ENCODE results near the gene EIF2B4. TPM values are rescaled to one million over a fixed set of nuclear protein-coding genes. Genes with fewer than 3 reads are reported as not detected.

Gene EIF2B4
- polyA plus RNA-seq, 2 of the 4 experiments (the other 2 are of a cell fraction), result 62.8 to 73.5 TPM

GRCh38 chr2:27379836-27380625 lies 9.9 kb upstream of the EIF2B4 start:
- Histone ChIP-seq H3K4me3 (peak overlapping the region; percentile 72), H3K9me3 (no peaks in the 10 kb centered on the region), H3K4me2 (peak overlapping the region; percentile 93), H3K4me1 (peaks cover 24% of the 10 kb centered on the region), H3K27ac (peak overlapping the region; percentile 92 to 94)
- peak in 1 of 2 experiments; percentile 59 for DNase-seq (ENCODE audit: low read depth in 1 of 2, low spot score in 1 of 2)
- peak; percentile 9 for ATAC-seq
- 2% methylated on average over 16 of the region's 35 CpGs for WGBS (ENCODE audit: missing lambda C conversion rate)
- ChIA-PET POLR2A (interaction anchor here (0.6 to 3.0 kb wide), 5 partner anchors 10 to 302 kb away, joined by 3 to 26 read pairs (median 8); partner anchors contain the start of genes ATRAID, EIF2B4, GTF3C2 and PPM1G), CTCF (interaction anchor here (0.9 to 6.9 kb wide), 8 partner anchors 7 to 122 kb away, joined by 3 to 50 read pairs (median 4); partner anchors contain the start of genes EIF2B4 and SNX17)
- no peak for FAIRE-seq
- TF ChIP-seq POLR2A (IDR thresholded peaks at IDR 0.05; ENCODE audit: low read length) (no peak; the same call in 1 of the 2 replicates), MAZ (IDR thresholded peaks at IDR 0.05; ENCODE audit: borderline replicate concordance, low read depth, low read length) (no peak), ZSCAN20 (CRISPR knock-in tag; IDR thresholded peaks at IDR 0.05) (no peak), SREBF2 (IDR thresholded peaks at IDR 0.05) (no peak), MAX (IDR thresholded peaks at IDR 0.05) (no peak), ZNF302 (CRISPR knock-in tag; IDR thresholded peaks at IDR 0.05) (no peak), RAD21 (conservative IDR thresholded peaks at IDR 0.05 in 1 of 2, IDR thresholded peaks at IDR 0.05 in 1 of 2) (no peak), NR3C1 (IDR thresholded peaks at IDR 0.05) (no peak), MAFK (IDR thresholded peaks at IDR 0.05; ENCODE audit: partially characterized antibody) (no peak), HEYL (CRISPR knock-in tag; IDR thresholded peaks at IDR 0.05) (no peak), GATA3 (IDR thresholded peaks at IDR 0.05; ENCODE audit: borderline replicate concordance) (no peak), HOXA7 (CRISPR knock-in tag; IDR thresholded peaks at IDR 0.05) (no peak), CEBPB (IDR thresholded peaks at IDR 0.05) (no peak), REST (IDR thresholded peaks at IDR 0.05) (no peak), TFCP2L1 (CRISPR knock-in tag; IDR thresholded peaks at IDR 0.05) (no peak), RARB (CRISPR knock-in tag; IDR thresholded peaks at IDR 0.05) (no peak), EHMT2 (IDR thresholded peaks at IDR 0.05; ENCODE audit: low read depth) (no peak), RNF2 (IDR thresholded peaks at IDR 0.05; ENCODE audit: borderline replicate concordance, low read depth) (no peak), EP300 (IDR thresholded peaks at IDR 0.05) (no peak), KDM1A (IDR thresholded peaks at IDR 0.05; ENCODE audit: low read depth) (no peak), MYC (IDR thresholded peaks at IDR 0.05; ENCODE audit: borderline replicate concordance, low read length) (no peak), BHLHE40 (IDR thresholded peaks at IDR 0.05; ENCODE audit: low read depth, low read length) (no peak), HOXB13 (CRISPR knock-in tag; IDR thresholded peaks at IDR 0.05; ENCODE audit: low read depth) (no peak), FOSL2 (IDR thresholded peaks at IDR 0.05) (no peak), FOSL2 (CRISPR knock-in tag; IDR thresholded peaks at IDR 0.05) (no peak), EHF (CRISPR knock-in tag; IDR thresholded peaks at IDR 0.05) (peak; percentile 59; the same call in 1 of the 2 replicates), POLR2AphosphoS2 (conservative IDR thresholded peaks at IDR 0.05; ENCODE audit: low read length) (peak; percentile 57; the same call in 1 of the 2 replicates)
- TF ChIP-seq, protein P1, sequence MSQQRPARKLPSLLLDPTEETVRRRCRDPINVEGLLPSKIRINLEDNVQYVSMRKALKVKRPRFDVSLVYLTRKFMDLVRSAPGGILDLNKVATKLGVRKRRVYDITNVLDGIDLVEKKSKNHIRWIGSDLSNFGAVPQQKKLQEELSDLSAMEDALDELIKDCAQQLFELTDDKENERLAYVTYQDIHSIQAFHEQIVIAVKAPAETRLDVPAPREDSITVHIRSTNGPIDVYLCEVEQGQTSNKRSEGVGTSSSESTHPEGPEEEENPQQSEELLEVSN (IDR thresholded peaks at IDR 0.05; ENCODE audit: borderline replicate concordance, low read depth), result no peak
- TF ChIP-seq, protein P2, sequence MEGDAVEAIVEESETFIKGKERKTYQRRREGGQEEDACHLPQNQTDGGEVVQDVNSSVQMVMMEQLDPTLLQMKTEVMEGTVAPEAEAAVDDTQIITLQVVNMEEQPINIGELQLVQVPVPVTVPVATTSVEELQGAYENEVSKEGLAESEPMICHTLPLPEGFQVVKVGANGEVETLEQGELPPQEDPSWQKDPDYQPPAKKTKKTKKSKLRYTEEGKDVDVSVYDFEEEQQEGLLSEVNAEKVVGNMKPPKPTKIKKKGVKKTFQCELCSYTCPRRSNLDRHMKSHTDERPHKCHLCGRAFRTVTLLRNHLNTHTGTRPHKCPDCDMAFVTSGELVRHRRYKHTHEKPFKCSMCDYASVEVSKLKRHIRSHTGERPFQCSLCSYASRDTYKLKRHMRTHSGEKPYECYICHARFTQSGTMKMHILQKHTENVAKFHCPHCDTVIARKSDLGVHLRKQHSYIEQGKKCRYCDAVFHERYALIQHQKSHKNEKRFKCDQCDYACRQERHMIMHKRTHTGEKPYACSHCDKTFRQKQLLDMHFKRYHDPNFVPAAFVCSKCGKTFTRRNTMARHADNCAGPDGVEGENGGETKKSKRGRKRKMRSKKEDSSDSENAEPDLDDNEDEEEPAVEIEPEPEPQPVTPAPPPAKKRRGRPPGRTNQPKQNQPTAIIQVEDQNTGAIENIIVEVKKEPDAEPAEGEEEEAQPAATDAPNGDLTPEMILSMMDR (IDR thresholded peaks at IDR 0.05), result no peak
- TF ChIP-seq, protein P3, sequence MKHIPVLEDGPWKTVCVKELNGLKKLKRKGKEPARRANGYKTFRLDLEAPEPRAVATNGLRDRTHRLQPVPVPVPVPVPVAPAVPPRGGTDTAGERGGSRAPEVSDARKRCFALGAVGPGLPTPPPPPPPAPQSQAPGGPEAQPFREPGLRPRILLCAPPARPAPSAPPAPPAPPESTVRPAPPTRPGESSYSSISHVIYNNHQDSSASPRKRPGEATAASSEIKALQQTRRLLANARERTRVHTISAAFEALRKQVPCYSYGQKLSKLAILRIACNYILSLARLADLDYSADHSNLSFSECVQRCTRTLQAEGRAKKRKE (CRISPR knock-in tag; IDR thresholded peaks at IDR 0.05; ENCODE audit: low read depth), result peak; percentile 82
- TF ChIP-seq, protein P4, sequence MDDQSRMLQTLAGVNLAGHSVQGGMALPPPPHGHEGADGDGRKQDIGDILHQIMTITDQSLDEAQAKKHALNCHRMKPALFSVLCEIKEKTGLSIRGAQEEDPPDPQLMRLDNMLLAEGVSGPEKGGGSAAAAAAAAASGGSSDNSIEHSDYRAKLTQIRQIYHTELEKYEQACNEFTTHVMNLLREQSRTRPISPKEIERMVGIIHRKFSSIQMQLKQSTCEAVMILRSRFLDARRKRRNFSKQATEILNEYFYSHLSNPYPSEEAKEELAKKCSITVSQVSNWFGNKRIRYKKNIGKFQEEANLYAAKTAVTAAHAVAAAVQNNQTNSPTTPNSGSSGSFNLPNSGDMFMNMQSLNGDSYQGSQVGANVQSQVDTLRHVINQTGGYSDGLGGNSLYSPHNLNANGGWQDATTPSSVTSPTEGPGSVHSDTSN (IDR thresholded peaks at IDR 0.05), result no peak
- TF ChIP-seq, protein P5, sequence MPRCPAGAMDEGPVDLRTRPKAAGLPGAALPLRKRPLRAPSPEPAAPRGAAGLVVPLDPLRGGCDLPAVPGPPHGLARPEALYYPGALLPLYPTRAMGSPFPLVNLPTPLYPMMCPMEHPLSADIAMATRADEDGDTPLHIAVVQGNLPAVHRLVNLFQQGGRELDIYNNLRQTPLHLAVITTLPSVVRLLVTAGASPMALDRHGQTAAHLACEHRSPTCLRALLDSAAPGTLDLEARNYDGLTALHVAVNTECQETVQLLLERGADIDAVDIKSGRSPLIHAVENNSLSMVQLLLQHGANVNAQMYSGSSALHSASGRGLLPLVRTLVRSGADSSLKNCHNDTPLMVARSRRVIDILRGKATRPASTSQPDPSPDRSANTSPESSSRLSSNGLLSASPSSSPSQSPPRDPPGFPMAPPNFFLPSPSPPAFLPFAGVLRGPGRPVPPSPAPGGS (IDR thresholded peaks at IDR 0.05), result no peak

Data from A549 (cell line).